Fibroblast of lung (primary cell): Measurements from ENCODE around the gene GHR. TPM values are rescaled to one million over a fixed set of nuclear protein-coding genes. Genes with fewer than 3 reads are reported as not detected.
A peak's percentile ranks its signal among the peaks of the same experiment; 100 is the strongest.

ENCODE experiments used
- DNase-seq, 2 donors: peaks; one replicate each; pipeline versions ENCODE4 v3.0.0 to v3.0.0-alpha.2; 2010; ENCODE audit warnings: low read depth in 2 of 2
- H2AFZ ChIP-seq: 2 replicates; pipeline ENCODE4 v1.5.1; 2012; ENCODE audit warnings: low read length, control low read depth, inconsistent platforms
- H3K27ac ChIP-seq: 2 replicates; pipeline ENCODE4 v1.5.1; 2011; ENCODE audit warnings: low read length, control low read depth; ENCODE audit not compliant: insufficient read depth
- H3K27me3 ChIP-seq: 2 replicates; pipeline ENCODE4 v1.5.1; 2011; ENCODE audit warnings: mild to moderate bottlenecking, low read length; ENCODE audit not compliant: control insufficient read depth, insufficient read depth
- H3K36me3 ChIP-seq: 2 replicates; pipeline ENCODE4 v1.5.1; 2011; ENCODE audit warnings: low read length; ENCODE audit not compliant: control insufficient read depth, insufficient read depth
- H3K4me1 ChIP-seq: 2 replicates; pipeline ENCODE4 v1.5.1; 2011; ENCODE audit warnings: low read length; ENCODE audit not compliant: control insufficient read depth, insufficient read depth; ENCODE audit errors: extremely low read depth
- H3K4me2 ChIP-seq: 2 replicates; pipeline ENCODE4 v1.5.1; 2011; ENCODE audit warnings: low read length, control low read depth; ENCODE audit not compliant: insufficient read depth; ENCODE audit errors: extremely low read depth
- H3K4me3 ChIP-seq, 4 experiments: fragments of 200-600 bp in 1 of 4; sonication (generic) in 1 of 4; replicated peaks in 1 of 4; 2 replicates each; pipeline ENCODE4 v1.5.1; 2011 to 2016; ENCODE audit warnings: low read length in 4 of 4, low read depth in 3 of 4, mild to moderate bottlenecking in 3 of 4, control low read depth in 2 of 4, inconsistent platforms in 1 of 4, mixed read lengths in 1 of 4; ENCODE audit not compliant: insufficient read depth in 1 of 4; ENCODE audit errors: control extremely low read depth in 1 of 4
- H3K79me2 ChIP-seq: 2 replicates; pipeline ENCODE4 v1.5.1; 2012; ENCODE audit warnings: mild to moderate bottlenecking, low read length, inconsistent platforms; ENCODE audit not compliant: control insufficient read depth, insufficient read depth
- H3K9ac ChIP-seq: 2 replicates; pipeline ENCODE4 v1.5.1; 2011; ENCODE audit warnings: mild to moderate bottlenecking, low read length, control low read depth; ENCODE audit not compliant: insufficient read depth
- H3K9me3 ChIP-seq: 2 replicates; pipeline ENCODE4 v1.5.1; 2012; ENCODE audit warnings: low read depth, low read length; ENCODE audit not compliant: control insufficient read depth, insufficient read depth
- H4K20me1 ChIP-seq: 2 replicates; pipeline ENCODE4 v1.5.1; 2011; ENCODE audit warnings: low read length; ENCODE audit not compliant: control insufficient read depth, insufficient read depth; ENCODE audit errors: extremely low read depth
- CTCF ChIP-seq, 2 donors: IDR thresholded peaks in 1 of 2; conservative IDR thresholded peaks in 1 of 2; 1 replicate in 1 of 2; 2 replicates in 1 of 2; pipeline ENCODE4 v1.5.1; 2011 to 2012; ENCODE audit warnings: low read length in 2 of 2, control low read depth in 1 of 2, inconsistent platforms in 1 of 2, low read depth in 1 of 2, mild to moderate bottlenecking in 1 of 2
- EZH2 ChIP-seq: IDR thresholded peaks from 2 replicates; pipeline ENCODE4 v1.5.1; 2012; ENCODE audit warnings: low read length, control low read depth, mild to moderate bottlenecking; ENCODE audit errors: missing control alignments
- polyA plus RNA-seq, 2 donors: library from polyadenylated mRNA; depleted of rRNA in 1 of 2; stranded (reverse) in 1 of 2; unstranded in 1 of 2; fragments of >200 nt; gene quantifications; 2 replicates each; pipeline ENCODE4 v1.2.1, GENCODE V29; 2011 to 2012; ENCODE audit warnings: missing spikeins in 1 of 2
- total RNA-seq: library from RNA; depleted of rRNA; stranded (reverse); fragments of >200 nt; gene quantifications from 2 replicates; pipeline ENCODE4 v1.2.1, GENCODE V29; 2014

Gene GHR
- total and polyA plus RNA-seq, 2 donors (not counting 1 experiment from before 2014, with no cell fraction given) = 2.3 to 2.4 TPM

DNA sequence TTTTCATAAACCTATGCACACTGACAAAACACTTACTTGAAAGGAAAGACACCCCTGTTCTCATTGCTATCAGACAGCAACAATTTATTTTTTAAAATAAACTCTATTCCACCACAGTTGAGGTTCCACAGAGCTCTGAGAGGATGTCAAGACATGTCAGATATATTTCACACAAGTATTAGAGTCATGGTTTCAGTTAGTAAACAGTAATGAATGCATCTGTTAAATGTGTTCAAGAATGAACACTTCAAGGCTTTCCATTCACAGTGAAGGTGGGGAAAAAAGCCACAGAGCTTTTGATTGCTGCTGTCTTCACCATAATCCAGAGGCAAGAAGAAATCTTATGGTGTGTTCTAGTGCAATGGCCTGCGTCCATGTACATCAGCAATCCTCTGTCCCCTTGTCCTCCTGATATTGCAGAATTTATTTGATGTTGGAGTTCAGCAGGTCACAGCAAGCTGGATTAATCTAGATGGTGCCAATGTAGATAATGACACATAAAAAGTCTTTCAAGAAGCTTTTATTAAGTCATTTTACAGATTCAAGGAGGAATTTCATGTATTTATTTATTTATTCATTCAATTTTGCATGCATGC, 146.8 kb downstream of the GHR start:
- Histone ChIP-seq H3K9me3 (no peaks in the 10 kb centered on the region), H3K36me3 (no peaks in the 10 kb centered on the region), H3K27ac (no peak overlapping the region), H3K9ac (no peak overlapping the region), H3K4me3 (no peak overlapping the region), H3K79me2 (no peaks in the 10 kb centered on the region), H3K4me1 (no peaks in the 10 kb centered on the region), H2AFZ (no peak overlapping the region), H3K27me3 (no peaks in the 10 kb centered on the region), H4K20me1 (no peaks in the 10 kb centered on the region), H3K4me2 (no peak overlapping the region)
- no peak for DNase-seq
- TF ChIP-seq EZH2 (no peak), CTCF (conservative IDR thresholded peaks at IDR 0.05 in 1 of 2, IDR thresholded peaks at IDR 0.05 in 1 of 2; ENCODE audit: low read depth in 1 of 2, low read length in 2 of 2) (no peak)

- no peak overlapping the region for H3K27ac ChIP-seq
- no peaks in the 10 kb centered on the region for H4K20me1 ChIP-seq
- no peak overlapping the region for H2AFZ ChIP-seq
- no peak overlapping the region for H3K9ac ChIP-seq
- no peaks in the 10 kb centered on the region for H3K9me3 ChIP-seq
- no peak for TF ChIP-seq EZH2
- no peaks in the 10 kb centered on the region for H3K36me3 ChIP-seq
- DNase-seq = peak; percentile 23 to 39
- H3K27me3 ChIP-seq = no peaks in the 10 kb centered on the region
- H3K4me2 ChIP-seq = no peak overlapping the region
- no peak overlapping the region for H3K4me3 ChIP-seq
- no peaks in the 10 kb centered on the region for H3K79me2 ChIP-seq
- H3K4me1 ChIP-seq = no peaks in the 10 kb centered on the region
Measured at GRCh38 chr5:42570966-42571960, 148.0 kb downstream of the GHR start.

DNA sequence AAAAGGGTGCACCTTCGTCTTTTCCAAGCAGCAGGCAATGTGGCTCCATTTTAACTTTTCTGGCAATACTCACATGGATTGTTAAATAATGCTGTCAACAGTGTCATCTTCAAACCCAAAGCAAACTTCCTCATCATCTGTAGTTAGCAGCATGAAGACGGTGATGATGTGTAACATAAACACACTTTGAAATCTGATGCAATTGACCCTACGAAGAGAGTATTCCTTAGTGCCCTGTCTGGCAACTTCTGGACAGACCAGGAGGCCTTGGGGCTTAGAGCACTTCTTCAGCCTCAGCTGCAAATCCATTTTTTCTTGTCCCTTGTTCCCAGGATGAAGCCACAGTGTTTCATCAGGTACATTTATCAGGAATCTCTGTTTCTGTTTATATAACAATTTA, 149.1 kb downstream of the GHR start:
- Histone ChIP-seq H3K4me2 (no peak overlapping the region), H3K9me3 (no peaks in the 10 kb centered on the region), H2AFZ (no peak overlapping the region), H4K20me1 (no peaks in the 10 kb centered on the region), H3K27me3 (no peaks in the 10 kb centered on the region), H3K9ac (no peak overlapping the region), H3K79me2 (no peaks in the 10 kb centered on the region), H3K36me3 (no peaks in the 10 kb centered on the region), H3K27ac (no peak overlapping the region), H3K4me1 (no peaks in the 10 kb centered on the region), H3K4me3 (no peak overlapping the region)
- TF ChIP-seq EZH2 (no peak), CTCF (conservative IDR thresholded peaks at IDR 0.05 in 1 of 2, IDR thresholded peaks at IDR 0.05 in 1 of 2; ENCODE audit: low read depth in 1 of 2, low read length in 2 of 2) (no peak)
- DNase-seq = peak in 1 of 2 donors; percentile 19
